ENCODE measurements around the gene RFX4.

Gene RFX4

DNA sequence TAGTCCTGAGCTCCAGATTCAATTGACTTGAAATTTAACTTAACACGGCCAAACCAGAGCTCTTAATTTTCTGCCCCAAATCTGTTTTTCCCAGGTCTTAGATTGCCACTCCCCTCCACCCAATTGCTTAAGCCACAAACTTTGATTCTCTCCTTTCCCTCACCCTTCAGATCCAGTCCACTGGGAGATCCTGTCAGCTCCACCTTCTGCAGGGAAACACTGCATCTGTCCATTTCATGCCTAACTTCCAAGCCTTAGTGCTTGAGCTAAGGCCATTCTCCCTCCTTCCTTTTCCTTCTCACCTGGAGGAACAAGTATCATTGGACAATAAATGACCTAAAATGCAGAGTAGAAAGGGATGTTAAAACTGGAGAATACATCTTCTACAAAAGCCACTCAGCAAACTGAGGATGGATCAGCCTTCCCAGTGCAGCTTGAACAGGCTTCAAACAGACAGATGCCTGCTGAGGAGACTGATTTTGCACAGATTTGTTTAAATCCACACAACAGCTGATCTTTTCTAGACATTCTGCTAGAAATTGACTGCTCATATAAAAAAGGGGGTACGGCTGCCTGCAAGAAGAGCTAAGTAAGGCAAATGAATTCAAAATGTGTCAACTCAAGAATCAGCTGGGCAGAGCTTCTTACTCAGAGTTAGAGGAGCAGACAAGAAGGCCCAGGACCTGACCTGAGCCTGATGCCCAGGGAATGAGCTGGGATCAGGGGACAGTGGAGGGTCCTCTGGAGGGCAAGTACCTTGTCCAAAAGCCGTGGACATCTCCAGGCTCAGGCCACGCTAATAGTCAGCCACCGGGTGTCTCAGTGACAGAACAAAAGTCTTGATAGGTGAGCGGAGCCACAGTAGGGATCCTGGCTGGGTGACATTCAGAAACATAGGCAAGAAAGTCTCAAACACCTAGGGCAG lies 110.4 kb downstream of the RFX4 start:
- Histone ChIP-seq H3K9ac (ENCODE audit: insufficient read length) (no peak overlapping the region), H3K9me3 (ENCODE audit: low read depth, low read length) (no peaks in the 10 kb centered on the region), H3K36me3 (ENCODE audit: insufficient read depth, low read length) (no peaks in the 10 kb centered on the region), H3K27ac (no peak overlapping the region), H3K4me3 (no peak overlapping the region)
- no peak for TF ChIP-seq EZH2 (IDR thresholded peaks at IDR 0.05)
- no peak for TF ChIP-seq POLR2AphosphoS5 (IDR thresholded peaks at IDR 0.05; ENCODE audit: borderline replicate concordance, low read depth, low read length)
- no peak for TF ChIP-seq FOXP2 (optimal IDR thresholded peaks at IDR 0.05; ENCODE audit: control extremely low read depth, extremely low read length, insufficient read depth)
- DNase-seq (ENCODE audit: low read depth, low spot score) = no peak

DNA sequence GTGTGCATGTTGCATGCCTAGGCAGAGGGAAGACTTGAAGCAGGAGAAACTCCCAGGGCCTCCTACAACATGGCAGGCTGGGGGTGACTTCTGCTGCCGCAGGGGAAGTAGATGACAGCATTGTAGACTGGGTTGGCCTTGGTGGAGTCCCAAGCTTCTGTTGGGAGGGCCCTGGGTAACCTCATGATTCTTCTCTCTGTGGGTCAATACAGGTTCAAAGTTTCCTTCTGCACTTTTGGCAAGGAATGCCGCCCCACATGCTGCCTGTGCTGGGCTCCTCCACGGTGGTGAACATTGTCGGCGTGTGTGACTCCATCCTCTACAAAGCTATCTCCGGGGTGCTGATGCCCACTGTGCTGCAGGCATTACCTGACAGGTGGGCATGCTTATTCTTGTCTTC lies 113.3 kb downstream of the RFX4 start:
- Histone ChIP-seq H3K9ac (ENCODE audit: insufficient read length) (no peak overlapping the region), H3K9me3 (ENCODE audit: low read depth, low read length) (no peaks in the 10 kb centered on the region; the same call in 1 of the 2 replicates), H3K36me3 (ENCODE audit: insufficient read depth, low read length) (no peaks in the 10 kb centered on the region), H3K4me3 (no peak overlapping the region), H3K27ac (no peak overlapping the region)
- DNase-seq (ENCODE audit: low read depth, low spot score) = no peak
- TF ChIP-seq POLR2AphosphoS5 (IDR thresholded peaks at IDR 0.05; ENCODE audit: borderline replicate concordance, low read depth, low read length) (no peak), FOXP2 (optimal IDR thresholded peaks at IDR 0.05; ENCODE audit: control extremely low read depth, extremely low read length, insufficient read depth) (no peak), EZH2 (IDR thresholded peaks at IDR 0.05) (no peak)

DNA sequence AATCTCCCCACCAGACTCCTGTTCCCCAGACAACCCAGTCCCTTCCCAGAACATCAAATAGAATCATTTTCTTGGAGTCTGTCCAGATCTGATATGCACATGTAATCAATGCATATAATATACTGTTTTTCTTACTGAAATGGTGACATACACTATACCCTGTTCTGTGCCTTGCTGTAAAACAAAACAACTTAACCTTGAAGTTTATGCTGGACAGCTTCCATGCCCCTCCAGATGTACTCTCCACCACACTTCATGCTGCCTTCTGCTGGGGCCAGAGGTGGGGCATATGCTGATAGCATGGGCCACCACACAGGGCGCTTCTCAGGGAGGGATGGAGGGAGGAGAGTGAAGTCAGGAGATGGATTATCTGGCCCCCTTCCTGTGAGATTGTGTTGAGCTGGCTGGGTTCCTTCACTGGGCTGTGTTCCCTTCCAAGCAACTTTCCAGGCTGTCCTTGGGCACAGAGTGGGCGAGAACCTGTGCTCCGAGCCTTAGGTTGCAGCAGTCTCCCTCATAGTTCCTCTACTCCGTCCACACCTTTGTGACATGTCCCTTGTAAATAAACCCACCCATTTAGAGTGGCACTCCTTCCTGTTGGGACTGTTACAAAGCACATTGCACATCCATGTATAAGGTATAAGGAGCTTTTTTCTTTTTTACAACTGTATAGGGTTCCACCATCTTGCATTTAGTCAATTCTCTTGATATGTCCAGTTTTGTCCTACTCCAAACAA lies 114.0 kb downstream of the RFX4 start:
- no peak overlapping the region for H3K27ac ChIP-seq
- H3K36me3 ChIP-seq (ENCODE audit: insufficient read depth, low read length) = no peaks in the 10 kb centered on the region
- H3K9me3 ChIP-seq (ENCODE audit: low read depth, low read length) = no peaks in the 10 kb centered on the region; the same call in 1 of the 2 replicates
- no peak for DNase-seq (ENCODE audit: low read depth, low spot score)
- no peak overlapping the region for H3K4me3 ChIP-seq
- no peak for TF ChIP-seq POLR2AphosphoS5 (IDR thresholded peaks at IDR 0.05; ENCODE audit: borderline replicate concordance, low read depth, low read length)
- TF ChIP-seq EZH2 (IDR thresholded peaks at IDR 0.05) = no peak
- TF ChIP-seq FOXP2 (optimal IDR thresholded peaks at IDR 0.05; ENCODE audit: control extremely low read depth, extremely low read length, insufficient read depth) = no peak
- no peak overlapping the region for H3K9ac ChIP-seq (ENCODE audit: insufficient read length)

DNA sequence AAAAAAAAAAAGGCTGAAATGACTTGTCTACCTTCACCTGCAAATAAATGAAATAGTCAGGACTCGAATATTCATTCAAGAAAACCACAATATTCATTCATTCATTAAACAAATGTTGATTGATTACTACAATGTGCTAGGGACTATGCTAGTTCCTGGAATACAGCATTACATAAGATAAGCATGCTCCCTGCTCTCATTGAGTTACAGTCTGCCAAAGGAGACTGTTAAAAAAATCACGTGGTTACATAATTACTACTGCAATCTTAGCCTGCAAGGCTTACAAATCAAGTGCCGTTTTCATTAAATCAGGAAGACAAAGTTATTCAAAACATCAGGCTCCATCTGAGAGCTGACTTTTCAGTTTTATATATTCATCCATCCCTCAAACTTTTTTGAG lies 121.3 kb downstream of the RFX4 start:
- Histone ChIP-seq H3K4me3 (no peak overlapping the region), H3K27ac (no peak overlapping the region), H3K9ac (ENCODE audit: insufficient read length) (no peak overlapping the region), H3K36me3 (ENCODE audit: insufficient read depth, low read length) (no peaks in the 10 kb centered on the region), H3K9me3 (ENCODE audit: low read depth, low read length) (no peaks in the 10 kb centered on the region; the same call in 1 of the 2 replicates)
- no peak for TF ChIP-seq FOXP2 (optimal IDR thresholded peaks at IDR 0.05; ENCODE audit: control extremely low read depth, extremely low read length, insufficient read depth)
- TF ChIP-seq EZH2 (IDR thresholded peaks at IDR 0.05) = no peak
- no peak for TF ChIP-seq POLR2AphosphoS5 (IDR thresholded peaks at IDR 0.05; ENCODE audit: borderline replicate concordance, low read depth, low read length)
- DNase-seq (ENCODE audit: low read depth, low spot score) = peak; percentile 5

DNA sequence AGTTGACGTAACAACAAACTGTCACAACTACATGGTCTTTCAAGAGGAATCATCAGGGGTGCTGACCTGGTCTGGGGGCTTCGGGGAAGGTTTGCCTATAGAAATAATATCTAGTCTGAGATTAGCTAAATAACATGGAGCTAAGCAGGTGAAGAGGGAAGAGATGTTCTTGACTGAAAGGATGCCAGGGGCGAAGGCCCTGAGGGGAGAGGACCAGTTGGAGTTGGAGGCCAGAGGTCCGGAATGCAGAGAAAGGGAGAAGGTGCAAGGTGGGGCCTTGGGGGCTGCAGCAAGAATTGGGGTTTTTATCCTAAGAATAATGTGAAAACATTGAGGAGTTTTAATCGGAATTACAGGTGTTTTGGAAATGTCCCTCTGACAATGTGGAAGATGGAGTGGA lies 123.2 kb downstream of the RFX4 start:
- no peak overlapping the region for H3K9ac ChIP-seq (ENCODE audit: insufficient read length)
- DNase-seq (ENCODE audit: low read depth, low spot score) = no peak
- no peak for TF ChIP-seq EZH2 (IDR thresholded peaks at IDR 0.05)
- no peak for TF ChIP-seq FOXP2 (optimal IDR thresholded peaks at IDR 0.05; ENCODE audit: control extremely low read depth, extremely low read length, insufficient read depth)
- no peak for TF ChIP-seq POLR2AphosphoS5 (IDR thresholded peaks at IDR 0.05; ENCODE audit: borderline replicate concordance, low read depth, low read length)
- H3K27ac ChIP-seq = no peak overlapping the region
- no peak overlapping the region for H3K4me3 ChIP-seq
- H3K36me3 ChIP-seq (ENCODE audit: insufficient read depth, low read length) = no peaks in the 10 kb centered on the region
- no peaks in the 10 kb centered on the region; the same call in 1 of the 2 replicates for H3K9me3 ChIP-seq (ENCODE audit: low read depth, low read length)

DNA sequence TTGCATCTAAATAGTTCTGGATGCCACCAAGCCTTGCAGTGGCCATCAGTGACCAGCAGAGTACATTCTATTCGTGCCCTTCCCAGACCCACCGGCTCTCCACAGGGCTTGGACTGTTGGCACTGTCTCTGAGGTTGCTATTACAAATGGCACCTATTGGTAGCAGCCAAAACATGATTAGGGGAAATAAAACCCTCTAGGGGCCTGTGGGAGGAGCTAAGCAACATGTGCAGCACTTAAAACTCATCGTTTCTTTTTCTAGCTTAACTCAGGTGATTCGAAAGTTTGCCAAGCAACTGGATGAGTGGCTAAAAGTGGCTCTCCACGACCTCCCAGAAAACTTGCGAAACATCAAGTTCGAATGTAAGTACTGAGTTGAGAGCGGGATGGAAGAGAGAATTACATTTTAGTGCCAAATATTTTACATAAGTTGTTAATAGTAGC lies 126.3 kb downstream of the RFX4 start:
- Histone ChIP-seq H3K4me3 (no peak overlapping the region), H3K9me3 (ENCODE audit: low read depth, low read length) (no peaks in the 10 kb centered on the region), H3K36me3 (ENCODE audit: insufficient read depth, low read length) (no peaks in the 10 kb centered on the region), H3K9ac (ENCODE audit: insufficient read length) (no peak overlapping the region), H3K27ac (no peak overlapping the region)
- TF ChIP-seq EZH2 (IDR thresholded peaks at IDR 0.05) (no peak), FOXP2 (optimal IDR thresholded peaks at IDR 0.05; ENCODE audit: control extremely low read depth, extremely low read length, insufficient read depth) (no peak), POLR2AphosphoS5 (IDR thresholded peaks at IDR 0.05; ENCODE audit: borderline replicate concordance, low read depth, low read length) (no peak)
- no peak for DNase-seq (ENCODE audit: low read depth, low spot score)

DNA sequence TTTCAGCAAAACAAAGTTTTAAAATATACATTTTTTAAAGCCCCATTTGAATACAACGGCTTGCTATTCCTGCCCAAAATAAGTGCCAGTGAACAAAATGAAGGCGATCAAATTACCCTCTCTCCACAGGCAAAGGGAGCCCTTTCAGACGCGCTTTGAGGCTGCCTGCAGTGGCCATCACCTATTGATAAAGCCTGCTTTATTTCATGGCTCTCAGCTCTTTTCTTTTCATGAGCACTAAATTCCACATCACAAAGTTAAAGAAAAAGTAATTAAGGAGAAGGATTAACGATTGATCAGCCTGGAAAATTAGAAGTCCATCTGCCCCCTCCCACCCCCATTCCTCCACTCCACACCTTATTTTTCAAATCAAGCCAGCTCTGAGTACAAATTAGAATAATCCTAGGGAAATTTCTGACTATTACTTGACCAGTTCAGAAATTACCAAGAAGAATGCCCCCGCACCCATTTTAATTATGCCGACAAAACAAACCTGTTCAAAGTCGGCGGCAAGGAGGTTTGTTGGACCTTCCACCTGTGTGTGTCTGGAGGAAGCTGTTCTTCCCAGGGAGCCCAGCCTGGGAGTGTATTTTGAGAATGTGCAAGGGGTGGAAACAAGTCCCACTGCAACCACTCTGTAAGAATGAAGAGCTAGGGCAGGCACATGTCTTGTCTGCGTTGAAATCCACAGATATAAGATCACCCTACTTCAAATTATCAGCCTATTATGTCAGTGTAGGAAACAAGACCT lies 127.5 kb downstream of the RFX4 start:
- H3K9ac ChIP-seq (ENCODE audit: insufficient read length) = no peak overlapping the region
- TF ChIP-seq EZH2 (IDR thresholded peaks at IDR 0.05) = no peak
- TF ChIP-seq POLR2AphosphoS5 (IDR thresholded peaks at IDR 0.05; ENCODE audit: borderline replicate concordance, low read depth, low read length) = no peak
- TF ChIP-seq FOXP2 (optimal IDR thresholded peaks at IDR 0.05; ENCODE audit: control extremely low read depth, extremely low read length, insufficient read depth) = no peak
- H3K36me3 ChIP-seq (ENCODE audit: insufficient read depth, low read length) = no peaks in the 10 kb centered on the region
- H3K27ac ChIP-seq = no peak overlapping the region
- H3K4me3 ChIP-seq = no peak overlapping the region
- H3K9me3 ChIP-seq (ENCODE audit: low read depth, low read length) = no peaks in the 10 kb centered on the region
- no peak for DNase-seq (ENCODE audit: low read depth, low spot score)

DNA sequence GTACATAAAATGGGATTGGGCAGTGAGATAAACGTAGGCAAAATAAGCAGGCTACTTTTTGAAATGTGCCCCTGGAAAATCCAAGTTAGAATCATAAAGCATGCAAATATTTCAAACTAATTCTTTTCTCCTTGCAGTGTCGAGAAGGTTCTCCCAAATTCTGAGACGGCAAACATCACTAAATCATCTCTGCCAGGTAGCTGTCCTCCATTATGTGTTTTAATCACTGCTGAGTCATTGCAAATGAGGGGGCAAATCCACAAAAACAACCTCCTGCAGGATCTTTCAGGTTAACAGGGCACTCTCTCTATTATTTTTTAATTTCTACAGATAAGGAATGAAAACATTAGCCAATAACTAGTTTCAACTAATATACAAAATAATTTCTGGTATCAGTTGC lies 128.5 kb downstream of the RFX4 start:
- no peaks in the 10 kb centered on the region for H3K9me3 ChIP-seq (ENCODE audit: low read depth, low read length)
- no peak overlapping the region for H3K27ac ChIP-seq
- H3K9ac ChIP-seq (ENCODE audit: insufficient read length) = no peak overlapping the region
- TF ChIP-seq POLR2AphosphoS5 (IDR thresholded peaks at IDR 0.05; ENCODE audit: borderline replicate concordance, low read depth, low read length) (no peak), FOXP2 (optimal IDR thresholded peaks at IDR 0.05; ENCODE audit: control extremely low read depth, extremely low read length, insufficient read depth) (no peak), EZH2 (IDR thresholded peaks at IDR 0.05) (no peak)
- H3K4me3 ChIP-seq = no peak overlapping the region
- no peaks in the 10 kb centered on the region for H3K36me3 ChIP-seq (ENCODE audit: insufficient read depth, low read length)
- no peak for DNase-seq (ENCODE audit: low read depth, low spot score)

Measured in SK-N-MC (cell line).